Diencephalon (tissue), 1 donor: Measurements from ENCODE around the gene CYP26C1. TPM values are rescaled to one million over a fixed set of nuclear protein-coding genes. Genes with fewer than 3 reads are reported as not detected.

Source experiments
- total RNA-seq: library from RNA; depleted of rRNA; stranded (reverse); fragments of >200 nt; gene quantifications from one replicate; pipeline ENCODE4 v1.2.3, GENCODE V29; 2014

The CYP26C1 gene
- total RNA-seq = 0.23 TPM

GRCh38 chr10:93059975-93060886, at the start of gene CYP26C1:
Gene CYP26C1, plus strand, starts transcription at chr10:93060798. Its CDS starts 466 bp downstream, at chr10:93061264.

GRCh38 chr10:93073539-93074146, 13.0 kb downstream of the CYP26C1 start, which contains the start of gene CYP26A1:
Gene CYP26A1, plus strand, starts transcription at chr10:93073893. Its CDS starts 42 bp downstream, at chr10:93073935.

Other genes with a start within 250 kb of the CYP26C1 start
- gene EXOC6, start 212.3 kb upstream of the CYP26C1 start, total RNA-seq = 79.1 TPM
- gene CYP26A1, start 13.1 kb downstream of the CYP26C1 start, total RNA-seq = 2.1 TPM